HEK293 (cell line): Measurements from ENCODE around the gene LZTFL1.
"Not testable (repeated sequence)": the region's sequence is repeated elsewhere in the genome, so short reads cannot be mapped to it uniquely, and the experiment has no call there.

Experiments
- BCL11B ChIP-seq: fragments of 450-650 bp; formaldehyde crosslinking; IDR thresholded peaks from 2 replicates; pipeline ENCODE4 v1.5.1; 2016; ENCODE audit warnings: low read depth, missing biosample characterization, missing genetic modification characterization
- CTCF ChIP-seq: fragments of 450-650 bp; formaldehyde crosslinking; IDR thresholded peaks from 2 replicates; pipeline ENCODE4 v1.5.1; 2016; ENCODE audit warnings: missing biosample characterization, missing genetic modification characterization
- SETDB1 ChIP-seq: IDR thresholded peaks from one replicate; pipeline ENCODE4 v1.6.1; 2017; ENCODE audit warnings: mild to moderate bottlenecking, low read length, moderate library complexity, mixed read lengths; ENCODE audit not compliant: insufficient read length
- YY1 ChIP-seq: fragments of 450-650 bp; formaldehyde crosslinking; IDR thresholded peaks from 2 replicates; pipeline ENCODE4 v1.5.1; 2018; ENCODE audit warnings: missing biosample characterization, missing genetic modification characterization
- ZNF24 ChIP-seq: fragments of 450-650 bp; formaldehyde crosslinking; IDR thresholded peaks from 2 replicates; pipeline ENCODE4 v1.5.1; 2016; ENCODE audit warnings: missing biosample characterization, missing genetic modification characterization
- ZNF274 ChIP-seq, 2 experiments: fragments of 200-500 bp in 1 of 2; fragments of 450-650 bp in 1 of 2; sonication (Bioruptor generic) in 1 of 2; formaldehyde crosslinking in 1 of 2; IDR thresholded peaks; 2 replicates each; pipeline versions ENCODE4 v1.5.1 to v1.6.1; 2014 to 2016; ENCODE audit warnings: borderline replicate concordance in 1 of 2, inconsistent platforms in 1 of 2, low read length in 1 of 2, missing biosample characterization in 1 of 2, missing genetic modification characterization in 1 of 2
- ZNF530 ChIP-seq: fragments of 450-650 bp; formaldehyde crosslinking; IDR thresholded peaks from 2 replicates; pipeline ENCODE4 v1.5.1; 2016; ENCODE audit warnings: low read depth, missing biosample characterization, missing genetic modification characterization
- ZNF639 ChIP-seq: fragments of 450-650 bp; formaldehyde crosslinking; IDR thresholded peaks from 2 replicates; pipeline ENCODE4 v1.5.1; 2016; ENCODE audit warnings: missing biosample characterization, missing genetic modification characterization
- ZNF692 ChIP-seq: fragments of 450-650 bp; formaldehyde crosslinking; IDR thresholded peaks from 2 replicates; pipeline ENCODE4 v1.5.1; 2016; ENCODE audit warnings: missing biosample characterization, missing genetic modification characterization
- ZNF747 ChIP-seq: fragments of 450-650 bp; formaldehyde crosslinking; IDR thresholded peaks from 2 replicates; pipeline ENCODE4 v1.5.1; 2016; ENCODE audit warnings: missing biosample characterization, missing genetic modification characterization
- ZNF792 ChIP-seq: fragments of 450-650 bp; formaldehyde crosslinking; IDR thresholded peaks from 2 replicates; pipeline ENCODE4 v1.5.1; 2016; ENCODE audit warnings: missing biosample characterization, missing genetic modification characterization

- not testable (repeated sequence) for TF ChIP-seq ZNF24 (tag by site-specific recombination); BCL11B (tag by site-specific recombination); CTCF (tag by site-specific recombination); ZNF747 (tag by site-specific recombination); ZNF692 (tag by site-specific recombination); ZNF274 (IDR thresholded peaks at IDR 0.05; ENCODE audit: low read length); ZNF274 (tag by site-specific recombination; IDR thresholded peaks at IDR 0.05; ENCODE audit: borderline replicate concordance); YY1 (tag by site-specific recombination); ZNF530 (tag by site-specific recombination); ZNF639; SETDB1; ZNF792 (tag by site-specific recombination)
Measured at GRCh38 chr3:45857024-45857423, 15.1 kb upstream of the LZTFL1 start.
